ENCODE measurements around the gene DBNDD1.

DNA sequence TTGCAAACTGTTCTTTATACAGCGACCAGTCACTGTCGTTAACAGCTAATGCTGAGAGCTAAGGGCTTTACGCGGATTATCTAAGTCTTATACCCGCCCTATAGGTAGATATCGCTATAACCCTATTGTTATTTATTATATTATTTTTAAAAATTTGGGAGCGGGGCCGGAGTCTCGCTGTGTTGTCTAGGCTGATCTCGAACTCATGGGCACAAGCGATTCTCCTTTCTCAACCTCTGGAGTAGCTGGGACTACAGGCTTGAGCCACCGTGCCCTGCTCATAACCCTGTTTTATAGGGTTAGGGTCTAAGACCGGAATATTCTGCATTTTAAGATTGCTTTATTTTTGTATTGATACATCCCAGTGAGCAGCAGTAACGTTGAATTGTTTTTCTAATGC, 46.0 kb downstream of the DBNDD1 start:
- TF ChIP-seq, protein P1, sequence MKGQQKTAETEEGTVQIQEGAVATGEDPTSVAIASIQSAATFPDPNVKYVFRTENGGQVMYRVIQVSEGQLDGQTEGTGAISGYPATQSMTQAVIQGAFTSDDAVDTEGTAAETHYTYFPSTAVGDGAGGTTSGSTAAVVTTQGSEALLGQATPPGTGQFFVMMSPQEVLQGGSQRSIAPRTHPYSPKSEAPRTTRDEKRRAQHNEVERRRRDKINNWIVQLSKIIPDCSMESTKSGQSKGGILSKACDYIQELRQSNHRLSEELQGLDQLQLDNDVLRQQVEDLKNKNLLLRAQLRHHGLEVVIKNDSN (IDR thresholded peaks at IDR 0.05) = no peak
- TF ChIP-seq, protein P2, sequence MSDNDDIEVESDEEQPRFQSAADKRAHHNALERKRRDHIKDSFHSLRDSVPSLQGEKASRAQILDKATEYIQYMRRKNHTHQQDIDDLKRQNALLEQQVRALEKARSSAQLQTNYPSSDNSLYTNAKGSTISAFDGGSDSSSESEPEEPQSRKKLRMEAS (IDR thresholded peaks at IDR 0.05) = no peak; the same call in 1 of the 2 replicates
- TF ChIP-seq TAF1 (IDR thresholded peaks at IDR 0.05; ENCODE audit: low read depth) (no peak), EGR1 (IDR thresholded peaks at IDR 0.05) (no peak), YY1 (IDR thresholded peaks at IDR 0.05; ENCODE audit: low read depth) (no peak), FOXM1 (IDR thresholded peaks at IDR 0.05; ENCODE audit: borderline replicate concordance, low read depth) (no peak), CREB1 (IDR thresholded peaks at IDR 0.05; ENCODE audit: low read depth) (no peak), NFIC (IDR thresholded peaks at IDR 0.05) (no peak)
- TF ChIP-seq, protein P3, sequence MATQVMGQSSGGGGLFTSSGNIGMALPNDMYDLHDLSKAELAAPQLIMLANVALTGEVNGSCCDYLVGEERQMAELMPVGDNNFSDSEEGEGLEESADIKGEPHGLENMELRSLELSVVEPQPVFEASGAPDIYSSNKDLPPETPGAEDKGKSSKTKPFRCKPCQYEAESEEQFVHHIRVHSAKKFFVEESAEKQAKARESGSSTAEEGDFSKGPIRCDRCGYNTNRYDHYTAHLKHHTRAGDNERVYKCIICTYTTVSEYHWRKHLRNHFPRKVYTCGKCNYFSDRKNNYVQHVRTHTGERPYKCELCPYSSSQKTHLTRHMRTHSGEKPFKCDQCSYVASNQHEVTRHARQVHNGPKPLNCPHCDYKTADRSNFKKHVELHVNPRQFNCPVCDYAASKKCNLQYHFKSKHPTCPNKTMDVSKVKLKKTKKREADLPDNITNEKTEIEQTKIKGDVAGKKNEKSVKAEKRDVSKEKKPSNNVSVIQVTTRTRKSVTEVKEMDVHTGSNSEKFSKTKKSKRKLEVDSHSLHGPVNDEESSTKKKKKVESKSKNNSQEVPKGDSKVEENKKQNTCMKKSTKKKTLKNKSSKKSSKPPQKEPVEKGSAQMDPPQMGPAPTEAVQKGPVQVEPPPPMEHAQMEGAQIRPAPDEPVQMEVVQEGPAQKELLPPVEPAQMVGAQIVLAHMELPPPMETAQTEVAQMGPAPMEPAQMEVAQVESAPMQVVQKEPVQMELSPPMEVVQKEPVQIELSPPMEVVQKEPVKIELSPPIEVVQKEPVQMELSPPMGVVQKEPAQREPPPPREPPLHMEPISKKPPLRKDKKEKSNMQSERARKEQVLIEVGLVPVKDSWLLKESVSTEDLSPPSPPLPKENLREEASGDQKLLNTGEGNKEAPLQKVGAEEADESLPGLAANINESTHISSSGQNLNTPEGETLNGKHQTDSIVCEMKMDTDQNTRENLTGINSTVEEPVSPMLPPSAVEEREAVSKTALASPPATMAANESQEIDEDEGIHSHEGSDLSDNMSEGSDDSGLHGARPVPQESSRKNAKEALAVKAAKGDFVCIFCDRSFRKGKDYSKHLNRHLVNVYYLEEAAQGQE (IDR thresholded peaks at IDR 0.05; ENCODE audit: low read depth) = no peak

Measured in Ishikawa (cell line).